ENCODE data around the gene ARMH2. TPM values are rescaled to one million over a fixed set of nuclear protein-coding genes. Genes with fewer than 3 reads are reported as not detected.

Gene ARMH2
- not detected for total RNA-seq

DNA sequence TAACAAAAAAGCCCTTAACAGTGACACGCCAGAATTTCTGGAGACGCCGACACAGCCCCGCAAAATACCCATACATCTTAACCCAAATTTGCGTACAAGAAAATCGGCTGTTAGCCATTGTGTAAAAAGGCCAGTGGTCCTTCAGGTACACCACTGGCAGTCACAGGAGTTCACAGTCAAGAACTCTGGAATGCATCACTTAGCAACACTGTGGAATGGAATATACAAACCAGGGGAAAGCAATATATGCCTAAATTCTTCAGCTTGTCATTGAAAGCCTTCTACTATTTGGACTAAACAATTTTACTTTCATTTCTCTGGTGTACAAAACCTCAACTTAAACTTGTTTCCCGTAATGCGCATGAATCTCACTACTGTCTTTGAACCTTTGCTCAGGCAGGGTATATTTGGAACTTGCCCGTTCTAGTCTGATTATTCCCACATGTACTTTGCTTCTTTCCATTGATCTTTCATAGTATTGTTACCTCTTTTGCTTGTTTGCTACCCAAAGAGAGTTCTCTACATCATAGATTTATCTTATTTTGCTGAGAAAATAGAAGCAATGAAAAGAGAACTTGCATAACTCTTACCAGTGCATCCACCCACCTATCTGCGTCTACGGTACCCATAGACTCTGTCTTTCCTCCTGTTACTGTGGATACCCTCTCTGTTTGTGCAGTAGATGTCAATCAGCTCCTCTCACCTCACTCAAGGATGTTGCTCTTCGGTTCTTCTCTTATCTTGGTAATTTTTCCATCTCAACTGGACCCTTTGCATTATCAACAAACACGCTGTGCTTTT lies at the start of gene ARMH2:
TSS of gene ARMH2 (minus strand) at position 178 of the 801 bp plus-strand sequence. CDS start at position 118, 60 bp downstream.
- Histone ChIP-seq H3K4me3 (no peak within 1 kb of the TSS), H3K27me3 (no peaks in the 10 kb centered on the region), H3K36me3 (no peaks in the 10 kb centered on the region), H3K4me1 (no peaks in the 10 kb centered on the region), H3K27ac (no peak within 1 kb of the TSS), H3K9me3 (no peaks in the 10 kb centered on the region)
- intact Hi-C loops (cut with DNase I; ENCODE audit: low total_unique reads) = no loop called here
- no peak for TF ChIP-seq POLR2AphosphoS5 (IDR thresholded peaks at IDR 0.05)
- TF ChIP-seq, protein P1, sequence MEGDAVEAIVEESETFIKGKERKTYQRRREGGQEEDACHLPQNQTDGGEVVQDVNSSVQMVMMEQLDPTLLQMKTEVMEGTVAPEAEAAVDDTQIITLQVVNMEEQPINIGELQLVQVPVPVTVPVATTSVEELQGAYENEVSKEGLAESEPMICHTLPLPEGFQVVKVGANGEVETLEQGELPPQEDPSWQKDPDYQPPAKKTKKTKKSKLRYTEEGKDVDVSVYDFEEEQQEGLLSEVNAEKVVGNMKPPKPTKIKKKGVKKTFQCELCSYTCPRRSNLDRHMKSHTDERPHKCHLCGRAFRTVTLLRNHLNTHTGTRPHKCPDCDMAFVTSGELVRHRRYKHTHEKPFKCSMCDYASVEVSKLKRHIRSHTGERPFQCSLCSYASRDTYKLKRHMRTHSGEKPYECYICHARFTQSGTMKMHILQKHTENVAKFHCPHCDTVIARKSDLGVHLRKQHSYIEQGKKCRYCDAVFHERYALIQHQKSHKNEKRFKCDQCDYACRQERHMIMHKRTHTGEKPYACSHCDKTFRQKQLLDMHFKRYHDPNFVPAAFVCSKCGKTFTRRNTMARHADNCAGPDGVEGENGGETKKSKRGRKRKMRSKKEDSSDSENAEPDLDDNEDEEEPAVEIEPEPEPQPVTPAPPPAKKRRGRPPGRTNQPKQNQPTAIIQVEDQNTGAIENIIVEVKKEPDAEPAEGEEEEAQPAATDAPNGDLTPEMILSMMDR (IDR thresholded peaks at IDR 0.05) = no peak
- TF ChIP-seq POLR2A (IDR thresholded peaks at IDR 0.05) = no peak
- DNase-seq (ENCODE audit: low spot score in 2 of 2) = no peak

DNA sequence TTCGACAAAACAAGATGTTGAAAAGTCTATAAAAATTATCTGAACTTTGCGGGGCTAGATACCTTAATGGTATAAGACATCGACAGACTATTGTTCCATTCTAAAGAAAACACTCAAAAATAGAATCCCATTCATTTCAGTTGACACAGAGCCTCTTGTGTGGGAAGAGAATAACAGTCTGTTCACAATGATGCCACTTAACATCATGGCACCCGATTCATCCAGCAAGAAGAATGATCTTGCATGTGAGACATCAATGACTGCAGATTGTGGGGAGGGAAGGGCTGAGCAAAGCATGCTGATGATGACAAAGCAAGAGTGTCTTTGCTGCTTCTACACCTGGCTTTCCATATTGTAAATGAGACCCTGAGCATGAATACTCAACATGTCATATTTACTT lies 49.7 kb upstream of the ARMH2 start:
- Histone ChIP-seq H3K4me3 (no peak overlapping the region), H3K4me1 (no peaks in the 10 kb centered on the region), H3K9me3 (no peaks in the 10 kb centered on the region), H3K36me3 (no peaks in the 10 kb centered on the region), H3K27ac (peak overlapping the region; percentile 52 to 54), H3K27me3 (no peaks in the 10 kb centered on the region)
- intact Hi-C loops (cut with DNase I; ENCODE audit: low total_unique reads) = no loop called here
- TF ChIP-seq POLR2AphosphoS5 (IDR thresholded peaks at IDR 0.05) = no peak
- TF ChIP-seq POLR2A (IDR thresholded peaks at IDR 0.05) = no peak
- TF ChIP-seq, protein P1 (IDR thresholded peaks at IDR 0.05) = no peak
- no peak for DNase-seq (ENCODE audit: low spot score in 2 of 2)

DNA sequence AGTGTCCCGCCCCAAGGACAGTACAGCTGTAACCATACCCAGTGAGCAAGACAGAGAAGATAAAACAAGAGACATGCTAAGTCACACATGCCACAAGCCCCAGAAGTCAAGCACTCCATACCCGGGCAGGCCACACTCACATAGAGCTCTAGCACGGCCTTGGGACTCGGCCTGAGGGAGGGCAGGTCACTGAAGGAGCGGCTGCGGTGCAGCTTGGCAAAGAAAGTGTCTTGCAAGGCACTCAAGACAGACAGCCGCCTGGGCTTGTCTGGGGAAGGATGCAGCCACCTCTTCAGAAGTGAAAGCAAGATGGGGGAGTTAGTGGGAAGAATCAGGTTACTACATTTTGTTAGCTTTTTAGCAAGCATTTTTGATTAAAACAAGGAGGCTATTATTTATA lies 48.7 kb upstream of the ARMH2 start:
- Histone ChIP-seq H3K27me3 (no peaks in the 10 kb centered on the region), H3K4me3 (no peak overlapping the region), H3K9me3 (no peaks in the 10 kb centered on the region), H3K4me1 (no peaks in the 10 kb centered on the region), H3K27ac (peak overlapping the region; percentile 48 to 65), H3K36me3 (no peaks in the 10 kb centered on the region)
- TF ChIP-seq POLR2AphosphoS5 (IDR thresholded peaks at IDR 0.05) (no peak), POLR2A (IDR thresholded peaks at IDR 0.05) (no peak)
- TF ChIP-seq, protein P1 (IDR thresholded peaks at IDR 0.05) = no peak
- no peak for DNase-seq (ENCODE audit: low spot score in 2 of 2)
- intact Hi-C loops (cut with DNase I; ENCODE audit: low total_unique reads) = no loop called here

DNA sequence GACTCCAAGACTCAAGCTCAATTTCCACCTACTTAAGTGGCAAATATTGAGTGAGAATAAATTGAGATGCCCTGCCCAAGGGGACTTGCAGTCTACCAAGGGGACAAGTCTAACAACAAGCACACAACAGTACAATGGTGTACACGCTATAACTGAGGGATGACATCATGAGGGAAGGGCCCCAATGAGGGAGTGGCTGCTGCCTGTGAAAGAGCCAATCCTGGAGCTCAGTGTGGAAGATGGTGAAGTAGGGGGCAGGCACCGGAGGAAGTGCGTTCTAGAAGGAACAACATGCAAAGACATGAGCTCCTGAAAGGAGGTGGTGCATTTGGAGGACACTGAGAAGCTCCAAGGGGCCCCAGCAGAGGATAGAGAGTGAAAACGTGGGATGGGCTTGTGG lies 46.9 kb upstream of the ARMH2 start:
- no peaks in the 10 kb centered on the region for H3K36me3 ChIP-seq
- H3K4me1 ChIP-seq = no peaks in the 10 kb centered on the region
- H3K9me3 ChIP-seq = no peaks in the 10 kb centered on the region
- intact Hi-C loops (cut with DNase I; ENCODE audit: low total_unique reads) = no loop called here
- no peak overlapping the region for H3K27ac ChIP-seq
- no peaks in the 10 kb centered on the region for H3K27me3 ChIP-seq
- H3K4me3 ChIP-seq = no peak overlapping the region
- TF ChIP-seq, protein P1 (IDR thresholded peaks at IDR 0.05) = no peak
- TF ChIP-seq POLR2A (IDR thresholded peaks at IDR 0.05) (no peak), POLR2AphosphoS5 (IDR thresholded peaks at IDR 0.05) (no peak)
- DNase-seq (ENCODE audit: low spot score in 2 of 2) = no peak

DNA sequence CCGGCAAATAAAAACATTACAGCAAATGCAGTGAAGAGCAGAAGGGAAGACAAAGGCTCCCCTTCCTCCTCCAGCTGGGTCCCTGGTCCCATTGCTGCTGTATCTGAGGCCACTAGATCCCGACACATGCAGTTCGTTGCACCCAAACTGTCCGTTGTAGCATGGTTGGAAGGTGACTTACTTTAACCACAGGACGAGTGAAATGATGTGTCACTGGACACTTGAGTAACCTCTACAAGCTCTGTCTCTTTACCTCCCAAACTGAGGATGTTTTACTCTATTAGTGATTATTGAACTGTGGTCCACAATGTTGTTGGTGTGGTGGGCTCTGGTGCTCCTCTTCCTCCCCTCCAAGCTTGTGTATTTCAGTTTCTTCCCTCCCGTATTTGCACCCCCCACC lies 46.2 kb upstream of the ARMH2 start:
- H3K4me1 ChIP-seq = no peaks in the 10 kb centered on the region
- no peaks in the 10 kb centered on the region for H3K36me3 ChIP-seq
- no peaks in the 10 kb centered on the region for H3K9me3 ChIP-seq
- no peak overlapping the region for H3K4me3 ChIP-seq
- TF ChIP-seq, protein P1 (IDR thresholded peaks at IDR 0.05) = no peak
- TF ChIP-seq POLR2A (IDR thresholded peaks at IDR 0.05) = no peak
- no peak for TF ChIP-seq POLR2AphosphoS5 (IDR thresholded peaks at IDR 0.05)
- no peak overlapping the region for H3K27ac ChIP-seq
- DNase-seq (ENCODE audit: low spot score in 2 of 2) = no peak
- intact Hi-C loops (cut with DNase I; ENCODE audit: low total_unique reads) = no loop called here
- no peaks in the 10 kb centered on the region for H3K27me3 ChIP-seq
